HG02973 (cell line): ENCODE measurements around the gene SIGLEC9.

ENCODE experiments used
- ATAC-seq: cut with Tn5 transposase; IDR thresholded peaks from one replicate; pipeline ENCODE4 v1.9.1; 2021; ENCODE audit warnings: moderate library complexity; ENCODE audit not compliant: unreplicated experiment

SIGLEC9 gene

DNA sequence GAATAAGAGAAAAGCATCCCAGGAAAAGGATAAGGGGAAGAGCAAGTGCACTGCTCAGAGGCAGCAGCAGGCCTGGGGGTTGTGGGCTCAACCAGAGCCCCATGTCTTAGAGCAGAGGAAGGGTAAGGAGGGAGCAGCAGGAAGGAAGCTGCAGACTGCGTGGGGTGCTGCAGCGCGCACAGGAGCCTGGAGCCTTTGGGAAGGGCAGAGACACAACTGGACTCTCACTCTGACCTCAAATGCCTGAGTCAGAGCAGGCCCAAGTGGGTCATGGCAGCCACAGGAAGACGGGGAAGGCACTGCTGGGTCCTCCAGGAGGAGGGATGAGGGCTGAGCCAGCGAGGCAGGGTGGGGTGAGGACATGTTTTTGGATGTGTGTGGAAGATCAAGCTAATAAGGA lies 49.0 kb downstream of the SIGLEC9 start:
- no peak for ATAC-seq

DNA sequence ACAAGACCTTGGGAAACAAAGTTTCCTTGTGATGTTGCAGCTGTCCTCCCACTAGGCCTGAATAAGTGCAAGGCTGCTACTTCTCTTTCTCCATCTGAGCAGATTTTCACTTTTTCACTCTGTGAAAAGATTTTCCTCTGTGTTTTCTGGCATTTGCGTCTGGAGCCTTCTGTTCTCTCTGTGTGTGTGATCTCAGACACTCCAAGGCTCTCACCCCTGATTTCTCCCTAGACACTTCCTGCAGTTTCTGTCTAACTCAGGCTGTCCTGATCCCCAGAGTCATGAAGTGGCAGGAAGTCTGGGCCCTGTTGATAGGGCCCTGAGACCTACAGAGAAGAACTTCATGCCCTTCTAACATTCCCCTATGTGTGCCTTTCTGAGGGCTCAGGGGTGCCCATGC lies 54.5 kb downstream of the SIGLEC9 start:
- ATAC-seq, result no peak
